Esophagus squamous epithelium (tissue), 4 donors: ENCODE results near the gene MYH1.

Experiments used
- POLR2A ChIP-seq, 4 donors: fragments of 450-650 bp; IDR thresholded peaks; one replicate each; pipeline ENCODE4 v1.6.1; 2017; ENCODE audit warnings: antibody characterized with exemption in 4 of 4, mild to moderate bottlenecking in 4 of 4, moderate library complexity in 3 of 4
- TF ChIP-seq, protein P1 (sequence below), 6 experiments: fragments of 450-650 bp in 4 of 6; fragments of 200-600 bp in 2 of 6; sonication (generic) in 2 of 6; IDR thresholded peaks; one replicate each; pipeline ENCODE4 v1.5.1; 2016 to 2019; ENCODE audit warnings: antibody characterized with exemption in 6 of 6, mild to moderate bottlenecking in 4 of 6, moderate library complexity in 4 of 6

DNA sequence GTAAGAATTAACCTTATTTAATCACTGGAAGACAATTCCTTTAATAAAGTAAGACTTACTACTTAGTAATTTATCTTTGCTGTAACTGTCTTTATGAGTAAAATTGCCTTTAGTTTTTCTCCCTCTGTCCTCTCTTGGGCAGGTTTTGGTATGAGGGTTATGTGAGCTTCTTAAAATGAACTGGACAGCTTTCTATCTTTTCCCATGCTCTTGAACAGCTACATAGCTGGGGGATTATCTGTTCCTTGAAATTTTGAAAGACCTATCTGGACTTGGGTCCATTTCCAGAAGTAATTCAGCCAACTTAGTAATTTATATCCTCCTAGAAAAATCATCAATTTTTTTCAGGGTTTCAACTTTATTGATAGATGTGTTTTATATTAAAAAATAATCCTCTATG, 3.6 kb upstream of the MYH1 start:
- TF ChIP-seq, protein P1, sequence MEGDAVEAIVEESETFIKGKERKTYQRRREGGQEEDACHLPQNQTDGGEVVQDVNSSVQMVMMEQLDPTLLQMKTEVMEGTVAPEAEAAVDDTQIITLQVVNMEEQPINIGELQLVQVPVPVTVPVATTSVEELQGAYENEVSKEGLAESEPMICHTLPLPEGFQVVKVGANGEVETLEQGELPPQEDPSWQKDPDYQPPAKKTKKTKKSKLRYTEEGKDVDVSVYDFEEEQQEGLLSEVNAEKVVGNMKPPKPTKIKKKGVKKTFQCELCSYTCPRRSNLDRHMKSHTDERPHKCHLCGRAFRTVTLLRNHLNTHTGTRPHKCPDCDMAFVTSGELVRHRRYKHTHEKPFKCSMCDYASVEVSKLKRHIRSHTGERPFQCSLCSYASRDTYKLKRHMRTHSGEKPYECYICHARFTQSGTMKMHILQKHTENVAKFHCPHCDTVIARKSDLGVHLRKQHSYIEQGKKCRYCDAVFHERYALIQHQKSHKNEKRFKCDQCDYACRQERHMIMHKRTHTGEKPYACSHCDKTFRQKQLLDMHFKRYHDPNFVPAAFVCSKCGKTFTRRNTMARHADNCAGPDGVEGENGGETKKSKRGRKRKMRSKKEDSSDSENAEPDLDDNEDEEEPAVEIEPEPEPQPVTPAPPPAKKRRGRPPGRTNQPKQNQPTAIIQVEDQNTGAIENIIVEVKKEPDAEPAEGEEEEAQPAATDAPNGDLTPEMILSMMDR (IDR thresholded peaks at IDR 0.05): no peak
- no peak for TF ChIP-seq POLR2A (IDR thresholded peaks at IDR 0.05)
